HepG2 (cell line): ENCODE measurements around the gene MYO18A. TPM values are rescaled to one million over a fixed set of nuclear protein-coding genes. Genes with fewer than 3 reads are reported as not detected.

ENCODE experiments used
- ATAC-seq: fragments of 200-7000 bp; cut with Tn5 transposase; 3 replicates; pipeline ENCODE4 v1.9.1; 2020; ENCODE audit warnings: mild to moderate bottlenecking, moderate library complexity
- BruUV-seq: library from RNA; stranded (reverse); fragments of 400-500 nt; replicated peaks from 2 replicates; lab custom pipeline; 2021; lab: Mats Ljungman, UMichigan
- CTCF ChIA-PET: fragments of 300-600 bp; formaldehyde crosslinking; extraction: SDS; loops from one replicate; lab custom pipeline; 2021; ENCODE audit warnings: low total read pairs, inconsistent platforms, low intra/inter-chr PET ratio; lab: Yijun Ruan, JAX
- POLR2A ChIA-PET: fragments of 350-600 bp; sonication (Branson Sonifier 250); formaldehyde crosslinking; loops from one replicate; lab custom pipeline; 2020; ENCODE audit warnings: antibody characterized with exemption, inconsistent platforms; lab: Yijun Ruan, JAX
- DNase-seq: peaks from one replicate; pipeline ENCODE4 v3.0.0-alpha.2; 2015; ENCODE audit warnings: low spot score
- FAIRE-seq: peaks from 3 replicates; lab custom pipeline; 2011; peaks lifted over from hg19 to GRCh38; lab: Jason Lieb, UNC
- H2AFZ ChIP-seq: one replicate; pipeline ENCODE4 v1.6.1; 2011; ENCODE audit warnings: low read length, inconsistent platforms
- H3K27ac ChIP-seq: fragments of 300-600 bp; 3 replicates; pipeline ENCODE4 v1.8.0; 2011; ENCODE audit warnings: mixed run types, mild to moderate bottlenecking, mixed read lengths, low read length, inconsistent platforms; ENCODE audit not compliant: insufficient read depth; ENCODE audit errors: extremely low read length
- H3K27me3 ChIP-seq, 2 experiments: fragments of 200-600 bp in 1 of 2; 2 replicates in 1 of 2; 3 replicates in 1 of 2; pipeline versions ENCODE4 v1.6.0 to v1.8.0; 2011; ENCODE audit warnings: low read length in 2 of 2, mild to moderate bottlenecking in 2 of 2, moderate library complexity in 2 of 2, inconsistent platforms in 1 of 2; ENCODE audit not compliant: insufficient read depth in 2 of 2, control insufficient read depth in 1 of 2
- H3K36me3 ChIP-seq, 2 experiments: fragments of 200-600 bp in 1 of 2; replicated peaks in 1 of 2; 2 replicates in 1 of 2; 3 replicates in 1 of 2; pipeline versions ENCODE4 v1.5.1 to v1.8.0; 2011; ENCODE audit warnings: low read length in 2 of 2, inconsistent platforms in 1 of 2; ENCODE audit not compliant: insufficient read depth in 2 of 2, control insufficient read depth in 1 of 2
- H3K4me1 ChIP-seq: 2 replicates; pipeline ENCODE4 v1.5.1; 2012; ENCODE audit warnings: low read length, inconsistent platforms; ENCODE audit not compliant: insufficient read depth
- H3K4me2 ChIP-seq: 2 replicates; pipeline ENCODE4 v1.6.0; 2011; ENCODE audit warnings: low read depth, low read length, inconsistent platforms
- H3K4me3 ChIP-seq, 3 experiments: fragments of 200-600 bp in 1 of 3; sonication (generic), shearing (Covaris generic) in 1 of 3; replicated peaks in 1 of 3; 2 replicates each; pipeline ENCODE4 v1.5.1; 2011 to 2016; ENCODE audit warnings: low read length in 3 of 3, inconsistent platforms in 2 of 3, low read depth in 2 of 3, mild to moderate bottlenecking in 2 of 3, control low read depth in 1 of 3, mixed read lengths in 1 of 3; ENCODE audit not compliant: insufficient read depth in 1 of 3
- H3K79me2 ChIP-seq: one replicate; pipeline ENCODE4 v1.6.1; 2011; ENCODE audit warnings: low read length, inconsistent platforms; ENCODE audit not compliant: insufficient read depth
- H3K9ac ChIP-seq: 2 replicates; pipeline ENCODE4 v1.6.0; 2011; ENCODE audit warnings: mild to moderate bottlenecking, low read depth, low read length, inconsistent platforms; ENCODE audit not compliant: insufficient read depth
- H3K9me3 ChIP-seq: 2 replicates; pipeline ENCODE4 v1.5.1; 2012; ENCODE audit warnings: mild to moderate bottlenecking, low read length
- H4K20me1 ChIP-seq: 2 replicates; pipeline ENCODE4 v1.6.0; 2011; ENCODE audit warnings: inconsistent platforms, mild to moderate bottlenecking, low read length, moderate library complexity; ENCODE audit not compliant: insufficient read depth
- E2F1 ChIP-seq: sonication (generic); formaldehyde crosslinking; IDR thresholded peaks from 2 replicates; pipeline ENCODE4 v1.5.0; 2020; ENCODE audit warnings: missing genetic modification reagents
- ZNF121 ChIP-seq: sonication (generic); formaldehyde crosslinking; IDR thresholded peaks from 2 replicates; pipeline ENCODE4 v1.5.0; 2020; ENCODE audit warnings: mild to moderate bottlenecking, missing genetic modification reagents
- ZNF546 ChIP-seq: sonication (generic); formaldehyde crosslinking; conservative IDR thresholded peaks from 2 replicates; pipeline ENCODE4 v1.8.1; 2023; ENCODE audit warnings: mild to moderate bottlenecking, missing genetic modification reagents
- WGBS: methylation state at CpG from one replicate; pipeline ENCODE4 v1.1.6; 2017; ENCODE audit warnings: low lambda C conversion rate; 5-methylcytosine and 5-hydroxymethylcytosine counted together
- in situ Hi-C: cut with HindIII; loops from 2 replicates; pipeline ENCODE4 v1.10.0; 2017; ENCODE audit warnings: low pct_unique_long_range_greater_than_20kb; ENCODE audit not compliant: extremely low pct_ligation_motif_present
- intact Hi-C: fragments of 100-400 bp; cut with micrococcal nuclease; formaldehyde crosslinking; loops from one replicate; pipeline ENCODE4 v1.10.0; 2022; ENCODE audit not compliant: unreplicated experiment
- polyA plus RNA-seq, 8 experiments: library from polyadenylated mRNA; depleted of rRNA in 3 of 8; stranded (reverse) in 7 of 8; unstranded in 1 of 8; fragments of >200 nt; fragmentation: Illumina TruSeq in 4 of 8; extraction: Trizol in 4 of 8; gene quantifications; 2 replicates each; pipeline versions ENCODE4 v1.2.1 to v1.2.3, GENCODE V29; 2011 to 2016; ENCODE audit warnings: low read depth in 4 of 8, missing spikeins in 1 of 8, mixed read lengths in 1 of 8; ENCODE audit not compliant: insufficient read depth in 1 of 8
- total RNA-seq, 5 experiments: library from RNA; depleted of rRNA; stranded (reverse); fragments of >200 nt; fragmentation: Illumina TruSeq; extraction: Trizol; gene quantifications; 2 replicates each; pipeline ENCODE4 v1.2.3, GENCODE V29; 2016; ENCODE audit warnings: low read depth in 1 of 5

Gene MYO18A
- total and polyA plus RNA-seq, 2 of the 13 experiments (the other 11 are each of a cell fraction or from before 2014, with no cell fraction given), result 16.8 to 24.8 TPM

GRCh38 chr17:29168079-29168758, 12.0 kb downstream of the MYO18A start:
- POLR2A ChIA-PET, result interaction anchor here (2.6 kb wide), 1 partner anchor 9 kb away, joined by 15 read pairs; no protein-coding TSS in a partner anchor
- no TSS peak for BruUV-seq
- Histone ChIP-seq H3K79me2 (peaks cover 59% of the 10 kb centered on the region), H3K4me1 (peaks cover 58% of the 10 kb centered on the region)
- TF ChIP-seq E2F1, result no peak
- TF ChIP-seq, all 625 proteins: peak for 0
- intact Hi-C loops (no loop called here), in situ Hi-C loops (no loop called here)
- Histone ChIP-seq H3K4me2 (no peak overlapping the region), H3K9me3 (no peaks in the 10 kb centered on the region), H3K36me3 (peaks cover 20 to 36% of the 10 kb centered on the region in 2 experiments), H2AFZ (no peak overlapping the region), H4K20me1 (peaks cover 10% of the 10 kb centered on the region; the same call in 1 of the 2 replicates), H3K4me3 (no peak overlapping the region), H3K27me3 (no peaks in the 10 kb centered on the region), H3K27ac (peak overlapping the region; percentile 30), H3K9ac (no peak overlapping the region)
- WGBS, result 98% methylated on average over 3 of the region's 3 CpGs
- FAIRE-seq (no peak), DNase-seq (no peak), ATAC-seq (no peak)
- CTCF ChIA-PET, result no interaction called here

GRCh38 chr17:29167393-29168078, 12.7 kb downstream of the MYO18A start:
- Histone ChIP-seq H4K20me1 (peaks cover 10% of the 10 kb centered on the region; the same call in 1 of the 2 replicates), H3K9ac (no peak overlapping the region), H3K4me2 (no peak overlapping the region), H3K9me3 (no peaks in the 10 kb centered on the region), H3K4me1 (peaks cover 56% of the 10 kb centered on the region), H3K27me3 (no peaks in the 10 kb centered on the region), H3K4me3 (no peak overlapping the region), H3K79me2 (peaks cover 62% of the 10 kb centered on the region), H3K36me3 (peaks cover 22 to 43% of the 10 kb centered on the region in 2 experiments), H3K27ac (no peak overlapping the region), H2AFZ (no peak overlapping the region)
- TF ChIP-seq ZNF546 (CRISPR knock-in tag) (no peak), ZNF121 (CRISPR knock-in tag) (peak; percentile 82)
- 68% methylated on average over 4 of the region's 4 CpGs for WGBS
- intact Hi-C loops, result no loop called here
- no TSS peak for BruUV-seq
- no peak for FAIRE-seq
- ChIA-PET POLR2A (interaction anchor here (2.6 kb wide), 1 partner anchor 10 kb away, joined by 15 read pairs; no protein-coding TSS in a partner anchor), CTCF (no interaction called here)
- no peak for DNase-seq
- no peak for ATAC-seq
- in situ Hi-C loops, result no loop called here
